ENCODE measurements around the gene CFAP410. TPM values are rescaled to one million over a fixed set of nuclear protein-coding genes. Genes with fewer than 3 reads are reported as not detected.

Gene CFAP410
- total RNA-seq, 4 donors from 2014 or later, result 10.6 to 23.0 (median 20.0) TPM

GRCh38 chr21:44279354-44280260 lies 59.6 kb downstream of the CFAP410 start:
- TF ChIP-seq CTCF (IDR thresholded peaks at IDR 0.05 in 4 of 5, conservative IDR thresholded peaks at IDR 0.05 in 1 of 5) (no peak), POLR2A (IDR thresholded peaks at IDR 0.05) (no peak)
- in situ Hi-C loops (cut with MboI; ENCODE audit: low sequenced_read_pairs in 4 of 4) (no loop called here), intact Hi-C loops (cut with DNase I; ENCODE audit: low total_unique reads) (no loop called here)
- ATAC-seq, result no peak
- no peak for DNase-seq
- Histone ChIP-seq H3K36me3 (no peaks in the 10 kb centered on the region), H3K9me3 (no peaks in the 10 kb centered on the region), H3K27me3 (no peaks in the 10 kb centered on the region), H3K27ac (no peak overlapping the region), H3K4me3 (no peak overlapping the region), H3K4me1 (no peaks in the 10 kb centered on the region)

Other genes with a start within 250 kb of the CFAP410 start
- 10 to 100 TPM in 1 of 4 donors, 1 to 10 TPM in 3; 3.9 to 19.2 (median 7.9) TPM for gene PWP2, start 232.0 kb downstream of the CFAP410 start, total RNA-seq
- gene GATD3, start 205.7 kb downstream of the CFAP410 start, total RNA-seq, result 10 to 100 TPM in 2 of 4 donors, 1 to 10 TPM in 2; 4.7 to 52.2 (median 10.0) TPM
- 1 to 10 TPM in 1 of 4 donors, under 1 TPM in 2, not detected in 1; 0.17 to 1.6 (median 0.75) TPM for gene ICOSLG, start 98.4 kb downstream of the CFAP410 start, total RNA-seq
- not detected for gene DNMT3L, start 77.5 kb downstream of the CFAP410 start, total RNA-seq
- not detected for gene AIRE, start 53.5 kb downstream of the CFAP410 start, total RNA-seq
- 10 to 100 TPM; 11.9 to 20.6 (median 16.8) TPM for gene PFKL, start 39.3 kb downstream of the CFAP410 start, total RNA-seq
- gene TRPM2, start 14.2 kb upstream of the CFAP410 start, total RNA-seq, result under 1 TPM; 0.15 to 0.52 (median 0.44) TPM
- gene LRRC3, start 116.1 kb upstream of the CFAP410 start, total RNA-seq, result under 1 TPM; 0.36 to 0.70 (median 0.55) TPM
- not detected for gene KRTAP10-1, start 200.8 kb upstream of the CFAP410 start, total RNA-seq
- not detected for gene KRTAP10-2, start 212.1 kb upstream of the CFAP410 start, total RNA-seq
- not detected for gene KRTAP10-3, start 219.4 kb upstream of the CFAP410 start, total RNA-seq
- not detected for gene KRTAP10-4, start 234.3 kb upstream of the CFAP410 start, total RNA-seq
- gene KRTAP10-5, start 241.2 kb upstream of the CFAP410 start, total RNA-seq, result not detected